IPS-NIHi11 (cell line): ENCODE results near the gene DDX17.

Experiments used
- DNase-seq: peaks from one replicate; pipeline ENCODE4 v3.0.0; 2012; ENCODE audit warnings: mixed read lengths, low spot score

Gene DDX17

DNA sequence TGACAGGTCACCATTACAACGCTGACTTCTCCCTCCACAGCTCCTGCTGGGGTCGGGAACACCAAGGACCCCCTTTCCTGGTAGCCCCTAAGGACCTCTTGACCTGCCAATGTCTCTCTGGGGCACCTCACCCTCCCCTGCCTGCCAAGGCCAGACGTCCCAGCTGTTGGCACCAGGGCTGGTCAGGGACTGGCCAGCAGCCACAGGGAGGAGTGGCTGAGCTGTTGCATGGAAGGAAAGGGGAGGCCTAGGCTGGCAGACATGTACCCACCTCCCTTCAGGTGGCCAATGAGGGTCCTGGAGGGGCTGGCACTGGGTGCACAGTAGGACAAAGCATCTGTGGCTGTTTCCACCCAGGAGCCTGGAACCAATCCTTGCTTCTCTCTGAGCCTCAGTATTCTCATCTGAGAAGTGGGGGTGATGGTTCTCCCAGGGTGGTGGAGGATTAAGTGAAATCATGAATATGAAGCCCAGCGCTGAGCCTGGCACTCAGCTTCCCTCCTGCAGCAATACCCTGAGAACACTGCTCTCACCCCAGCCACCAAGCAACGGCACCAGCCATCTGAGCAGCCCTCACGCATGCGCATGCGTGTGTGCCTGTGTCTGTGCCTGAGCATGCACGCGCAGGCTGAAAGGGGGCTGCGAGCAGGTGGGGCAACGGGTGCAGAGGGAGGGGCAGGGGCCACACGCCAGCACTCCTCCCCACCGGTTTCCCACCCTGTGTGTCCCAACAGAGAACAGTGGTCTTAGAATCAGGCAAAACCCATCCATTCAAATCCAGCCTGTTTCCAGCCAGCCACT lies 57.0 kb downstream of the DDX17 start:
- DNase-seq = no peak

DNA sequence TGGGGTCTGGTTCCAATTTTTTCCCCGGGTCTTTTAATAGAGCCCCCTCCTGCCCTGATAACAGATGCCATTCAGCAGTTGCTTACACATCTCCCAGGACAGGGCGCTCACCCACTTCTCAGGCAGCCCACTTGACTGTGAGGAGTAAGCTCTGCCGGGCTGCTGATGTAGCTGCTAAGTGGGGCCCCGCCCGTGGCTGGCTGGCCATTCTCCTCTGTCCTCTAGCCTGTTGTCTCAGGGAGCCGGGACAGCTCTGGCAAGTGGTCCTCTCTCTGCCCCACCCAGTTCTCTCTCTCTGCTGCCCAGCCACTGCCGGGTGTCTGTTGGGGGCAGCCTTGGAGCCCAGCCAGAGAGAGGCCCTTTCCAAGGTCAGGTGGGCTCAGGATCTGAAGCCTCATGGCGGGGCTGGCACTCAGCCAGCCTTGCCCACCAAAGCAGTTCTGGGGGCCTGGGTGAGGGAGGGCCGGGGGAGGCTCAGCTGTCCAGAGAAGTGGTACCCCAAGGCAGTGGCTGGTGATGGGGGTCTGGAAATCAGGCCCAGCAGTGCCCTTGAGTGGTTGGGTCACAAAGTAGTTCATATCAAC lies 60.0 kb downstream of the DDX17 start:
- no peak for DNase-seq

DNA sequence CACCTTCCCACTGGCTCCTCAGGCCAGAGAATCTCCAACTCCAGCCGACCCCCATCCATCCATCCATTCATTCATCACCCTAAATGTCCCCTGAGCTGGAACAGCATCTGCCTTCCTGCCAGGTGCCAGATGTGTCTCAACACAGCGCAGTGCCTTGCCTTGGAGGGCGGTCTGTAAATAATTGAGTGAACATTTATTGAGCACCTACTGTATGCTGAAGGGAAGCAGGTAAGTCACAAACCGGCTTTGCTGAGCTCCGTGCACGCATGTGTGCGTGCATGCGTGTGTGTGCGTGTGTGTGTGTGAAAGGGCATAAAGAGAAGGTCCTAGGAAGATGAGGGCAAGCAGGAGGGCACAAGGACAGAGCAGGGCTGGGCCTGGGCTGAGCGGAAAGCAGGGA lies 61.3 kb downstream of the DDX17 start:
- DNase-seq = no peak

DNA sequence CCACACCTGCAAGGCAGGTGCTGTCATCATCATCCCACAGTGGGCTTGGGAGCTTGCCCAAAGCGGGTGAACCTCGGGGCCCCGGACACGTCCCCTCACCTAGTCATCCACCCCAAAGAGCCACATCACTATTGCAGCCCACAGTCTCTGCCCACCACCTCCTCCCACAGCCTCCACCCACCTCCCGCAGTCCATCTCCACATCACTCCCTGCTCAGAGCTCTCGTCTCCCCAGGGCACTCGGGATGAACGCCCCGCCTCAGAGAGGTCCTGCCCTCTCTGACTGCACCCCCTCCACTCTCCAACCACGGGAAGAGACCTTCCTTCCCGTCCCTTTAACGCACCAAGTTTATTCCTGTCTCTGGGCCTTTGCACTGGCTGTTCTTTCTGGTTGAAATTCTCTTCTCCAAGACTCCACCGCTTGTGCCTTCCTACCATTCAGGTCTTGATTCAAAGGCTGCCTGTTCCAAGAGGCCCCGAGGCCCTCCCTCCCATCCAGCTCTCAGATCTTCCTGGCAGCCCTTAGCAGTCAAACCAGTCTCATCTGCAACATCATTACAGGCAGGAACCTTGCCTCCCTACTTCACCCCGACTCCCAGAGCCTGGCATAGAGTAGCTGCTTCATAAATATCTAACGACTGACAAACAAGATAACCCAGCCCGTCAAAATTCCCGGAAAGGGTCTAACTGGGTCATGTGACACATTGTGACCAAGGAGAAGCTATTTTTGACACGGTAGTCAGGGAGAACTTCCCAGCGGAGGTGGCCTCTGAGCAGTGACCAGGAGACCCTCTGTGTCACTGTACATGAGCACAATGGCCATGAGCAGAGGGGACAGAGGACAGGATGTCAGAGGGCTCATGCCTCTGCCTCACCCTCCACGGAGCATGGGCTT lies 62.2 kb downstream of the DDX17 start:
- DNase-seq = no peak

DNA sequence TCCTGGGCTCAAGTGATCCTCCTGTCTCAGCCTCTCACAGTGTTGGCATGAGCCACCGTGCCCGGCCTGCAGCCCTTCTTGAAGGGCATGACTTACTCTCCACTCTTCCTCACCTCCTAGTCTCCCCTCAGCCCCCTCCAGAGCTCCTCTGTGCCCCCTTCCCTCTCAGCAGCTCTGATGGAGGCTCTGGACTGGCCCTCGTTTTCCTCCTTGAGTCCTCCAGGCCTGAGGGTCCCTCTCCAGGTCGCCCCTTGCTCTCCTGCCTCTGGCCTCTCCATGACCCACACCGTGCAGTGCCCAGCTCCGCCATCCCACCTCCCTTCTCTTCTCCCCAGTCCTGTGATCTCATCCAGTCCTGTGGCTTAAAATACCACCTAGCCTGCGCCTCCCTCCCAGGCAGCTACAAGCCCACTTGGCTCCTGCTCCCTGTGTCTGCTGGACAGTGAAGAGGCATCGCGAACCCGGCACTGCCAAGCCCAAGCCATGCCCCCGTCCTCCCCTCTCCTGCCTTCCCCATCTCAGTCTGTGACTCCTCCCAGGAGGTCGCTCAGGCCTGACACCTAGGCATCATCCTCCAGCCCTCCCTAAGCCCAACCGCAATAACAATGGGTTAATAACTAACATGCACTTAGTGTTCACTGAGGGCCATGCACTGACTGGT lies 63.0 kb downstream of the DDX17 start:
- no peak for DNase-seq

DNA sequence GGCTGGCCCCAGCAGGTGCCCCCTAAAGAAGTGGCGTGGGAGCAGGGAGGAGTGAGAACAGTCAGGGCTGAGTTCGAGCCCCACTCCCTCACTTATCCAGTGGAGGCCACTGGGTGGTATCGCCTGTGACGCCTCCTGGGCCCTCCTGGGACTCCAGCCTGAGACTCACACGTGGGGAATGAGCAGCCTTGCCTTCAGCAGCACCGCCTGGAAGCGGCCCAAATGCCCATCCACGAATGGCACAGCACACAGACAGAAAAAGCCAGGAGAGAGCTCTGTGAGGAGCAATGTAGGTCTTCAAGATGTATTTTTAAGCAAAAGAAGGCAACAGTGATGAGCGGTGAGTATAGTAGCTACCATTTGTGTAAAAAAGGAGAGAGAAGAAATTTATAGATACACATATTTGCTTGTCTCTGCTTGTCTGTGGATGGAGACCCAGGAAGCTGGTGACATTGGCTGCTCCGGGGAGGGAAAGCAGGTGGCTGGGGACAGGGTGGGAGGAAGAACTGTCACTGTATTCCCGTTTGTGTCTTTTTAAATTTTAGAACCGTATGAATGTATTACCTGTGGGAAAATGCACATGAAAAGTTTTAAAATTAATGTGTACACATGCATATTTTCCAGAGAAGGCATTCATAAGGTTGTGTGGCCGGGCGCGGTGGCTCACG lies 64.4 kb downstream of the DDX17 start:
- DNase-seq = no peak

DNA sequence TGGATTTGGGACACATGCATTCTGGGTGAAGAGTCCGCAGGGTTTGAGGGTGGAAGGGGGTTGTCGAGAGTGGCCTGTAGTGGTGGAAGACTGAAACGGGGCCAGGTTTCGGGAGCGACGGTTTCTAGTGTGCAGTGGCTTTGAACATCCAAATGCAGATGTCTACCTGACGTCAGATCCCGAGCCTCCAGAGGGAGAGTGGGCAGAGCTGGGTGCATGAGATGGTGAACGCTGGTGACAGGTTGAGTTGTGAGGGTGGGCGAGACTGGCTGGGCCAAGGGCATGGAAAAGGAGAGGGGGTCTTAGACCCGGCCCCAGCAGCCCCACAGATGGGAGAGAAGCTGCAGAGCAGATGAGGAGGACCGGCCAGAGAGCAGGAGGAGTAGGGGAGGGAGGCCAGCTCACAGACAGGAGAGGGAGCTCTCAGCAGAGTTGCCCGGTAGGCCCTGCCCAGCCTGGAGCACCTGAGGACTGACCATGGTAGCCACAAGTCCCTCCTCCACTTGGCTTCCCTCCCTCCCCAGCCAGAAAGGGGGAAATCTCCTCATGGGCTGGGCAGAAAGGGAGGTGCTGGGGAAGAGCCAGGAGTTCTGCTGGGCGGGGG lies 65.3 kb downstream of the DDX17 start:
- DNase-seq = no peak

DNA sequence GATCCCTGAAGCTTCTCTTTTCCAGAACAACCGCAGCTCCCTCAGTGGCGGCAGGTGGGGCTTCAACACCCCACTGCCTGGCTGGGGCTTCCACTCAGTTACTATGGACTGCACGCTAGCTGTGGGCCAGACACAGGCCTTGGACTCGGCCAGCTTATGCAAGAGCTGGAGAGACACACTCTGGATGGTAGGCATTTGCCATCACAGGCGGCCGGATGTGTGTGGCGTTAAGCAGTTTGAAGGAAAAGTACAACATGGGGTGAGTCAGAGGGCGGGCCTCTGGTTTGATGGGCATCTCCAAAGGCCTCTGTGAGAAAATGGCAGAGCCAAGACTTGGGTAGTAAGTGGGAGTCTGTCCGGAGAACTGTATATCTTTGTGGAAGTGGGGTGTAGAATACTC lies 68.7 kb downstream of the DDX17 start:
- no peak for DNase-seq

DNA sequence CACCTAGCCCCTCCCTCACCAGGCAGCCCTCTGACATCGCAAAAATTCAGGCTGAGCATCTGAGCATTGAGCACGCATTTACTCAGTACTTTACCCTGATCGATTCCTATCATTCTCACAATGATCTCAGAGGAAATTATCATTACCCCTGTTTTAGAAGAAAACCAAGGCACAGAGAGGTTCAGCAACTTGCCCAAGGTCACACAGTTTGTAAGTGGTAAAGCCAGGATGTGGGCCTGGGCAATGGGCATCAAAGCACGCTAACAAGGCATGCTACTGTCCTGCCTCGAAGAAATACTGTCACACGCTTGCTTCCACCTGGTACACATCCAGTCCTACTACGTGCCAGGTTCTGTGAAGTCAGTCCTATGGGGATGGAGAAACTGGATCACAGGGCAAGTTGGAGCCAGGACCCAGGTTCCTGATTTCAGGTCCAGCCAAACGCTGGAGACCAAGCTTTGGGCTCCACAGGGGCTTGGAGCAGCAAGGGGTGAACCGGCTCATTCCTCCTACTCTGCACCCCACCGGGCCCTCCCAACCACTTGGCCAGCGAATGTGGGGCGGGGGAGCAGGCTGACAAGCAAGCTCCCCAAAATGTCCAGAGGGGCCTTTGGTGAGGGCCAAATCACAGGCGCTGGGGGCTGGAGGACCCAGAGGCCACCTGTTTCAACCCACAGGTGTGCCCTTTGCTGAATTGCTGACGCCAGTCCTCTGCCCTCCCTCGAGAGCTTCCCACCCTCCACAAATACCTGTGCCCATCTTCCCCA lies 69.3 kb downstream of the DDX17 start:
- DNase-seq = no peak

DNA sequence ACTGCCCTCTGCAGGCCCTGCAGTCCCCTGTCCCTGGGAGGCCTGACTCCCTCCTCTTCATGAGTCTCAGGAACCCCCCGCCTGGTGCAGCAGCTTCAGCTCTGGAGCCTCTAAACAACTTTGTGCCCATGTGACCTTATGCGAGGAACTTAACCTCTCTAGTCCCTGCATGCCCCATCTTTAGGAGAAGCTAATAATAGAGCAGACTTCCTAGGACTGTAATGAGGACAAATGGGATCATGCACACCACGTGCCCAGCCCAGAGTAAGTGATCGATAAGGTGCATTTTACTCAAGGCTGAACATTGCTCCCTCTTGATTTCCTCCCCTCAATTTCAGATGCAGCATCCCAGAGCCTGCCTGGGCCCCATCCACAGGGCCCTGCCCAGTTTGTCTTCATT lies 70.1 kb downstream of the DDX17 start:
- no peak for DNase-seq

DNA sequence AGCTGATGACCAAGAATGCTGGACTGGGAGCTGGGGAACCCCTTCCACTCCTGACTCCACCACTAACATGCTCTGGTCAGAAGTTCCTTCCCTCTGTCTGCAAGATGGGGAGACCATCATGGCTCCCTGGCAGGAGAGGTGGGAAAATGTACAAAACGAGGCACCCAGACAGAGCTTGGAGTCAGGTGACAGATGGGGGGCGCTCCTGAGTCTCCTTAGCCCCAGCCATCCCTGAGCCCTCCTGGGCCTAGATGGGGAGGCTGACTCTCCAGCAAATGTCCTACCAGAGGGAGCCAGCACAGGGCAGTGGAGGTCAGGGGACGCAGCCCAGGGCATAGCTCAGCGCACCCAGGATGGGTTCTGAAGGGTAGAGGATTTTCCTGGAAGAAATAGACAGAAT lies 71.1 kb downstream of the DDX17 start:
- DNase-seq = peak; percentile 70

DNA sequence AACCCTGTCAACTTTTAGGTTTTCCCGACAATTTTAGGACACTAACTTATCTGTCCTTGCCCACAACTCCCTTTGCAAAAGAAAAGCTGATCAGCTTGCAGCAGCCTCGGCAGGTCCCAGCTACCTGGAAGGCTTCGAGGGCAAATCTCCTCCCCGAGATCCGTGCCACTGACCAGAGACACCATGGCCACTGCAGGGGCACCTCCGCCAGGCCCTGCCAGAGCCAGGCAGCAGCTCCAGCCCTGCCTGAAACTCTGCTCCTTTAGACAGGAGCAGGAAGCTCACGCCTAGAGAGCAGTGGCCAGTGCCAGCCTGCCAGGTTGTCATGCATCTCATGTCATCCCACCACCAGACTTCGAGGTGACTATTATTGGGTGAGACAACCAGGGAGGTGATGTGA lies 72.2 kb downstream of the DDX17 start:
- DNase-seq = no peak
